Ovary (tissue), 3 donors: Measurements from ENCODE around the gene MICU2.

Experiments
- POLR2A ChIP-seq: fragments of 450-650 bp; IDR thresholded peaks from one replicate; pipeline ENCODE4 v1.6.1; 2017; ENCODE audit warnings: antibody characterized with exemption, mild to moderate bottlenecking, moderate library complexity
- TF ChIP-seq, protein P1 (sequence below), 3 donors: fragments of 450-650 bp in 2 of 3; fragments of 200-600 bp in 1 of 3; IDR thresholded peaks; one replicate each; pipeline versions ENCODE4 v1.5.1 to v1.8.0; 2016 to 2022; ENCODE audit warnings: antibody characterized with exemption in 3 of 3, mild to moderate bottlenecking in 1 of 3
- donor health status: DM: no; HTN: no; CAD: no.

DNA sequence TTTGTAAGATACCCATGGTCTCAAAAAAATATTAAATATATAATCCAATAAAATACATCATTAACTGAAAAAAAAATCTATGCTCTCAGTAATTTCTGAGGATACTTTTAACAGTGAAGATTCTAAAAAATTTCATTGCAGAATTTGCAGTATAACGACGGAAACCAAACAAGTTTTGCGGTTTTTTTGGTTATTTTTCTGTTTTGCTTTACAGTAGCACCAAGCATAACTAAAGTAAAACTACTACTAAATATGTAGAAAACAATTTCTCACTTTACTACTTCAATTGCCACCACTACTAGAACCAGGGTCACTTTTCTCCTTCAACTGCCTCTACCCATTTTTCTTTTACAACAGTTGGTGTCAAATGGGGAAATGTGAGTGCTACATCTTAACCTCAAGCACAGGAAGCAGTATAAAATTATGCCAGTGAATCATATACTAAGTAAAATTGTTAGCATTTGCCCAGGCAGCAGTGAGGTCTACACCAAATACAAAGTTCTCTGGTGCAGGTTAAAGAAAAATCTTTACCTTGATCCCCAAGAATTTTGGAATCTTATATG lies 24.1 kb downstream of the MICU2 start:
- TF ChIP-seq, protein P1, sequence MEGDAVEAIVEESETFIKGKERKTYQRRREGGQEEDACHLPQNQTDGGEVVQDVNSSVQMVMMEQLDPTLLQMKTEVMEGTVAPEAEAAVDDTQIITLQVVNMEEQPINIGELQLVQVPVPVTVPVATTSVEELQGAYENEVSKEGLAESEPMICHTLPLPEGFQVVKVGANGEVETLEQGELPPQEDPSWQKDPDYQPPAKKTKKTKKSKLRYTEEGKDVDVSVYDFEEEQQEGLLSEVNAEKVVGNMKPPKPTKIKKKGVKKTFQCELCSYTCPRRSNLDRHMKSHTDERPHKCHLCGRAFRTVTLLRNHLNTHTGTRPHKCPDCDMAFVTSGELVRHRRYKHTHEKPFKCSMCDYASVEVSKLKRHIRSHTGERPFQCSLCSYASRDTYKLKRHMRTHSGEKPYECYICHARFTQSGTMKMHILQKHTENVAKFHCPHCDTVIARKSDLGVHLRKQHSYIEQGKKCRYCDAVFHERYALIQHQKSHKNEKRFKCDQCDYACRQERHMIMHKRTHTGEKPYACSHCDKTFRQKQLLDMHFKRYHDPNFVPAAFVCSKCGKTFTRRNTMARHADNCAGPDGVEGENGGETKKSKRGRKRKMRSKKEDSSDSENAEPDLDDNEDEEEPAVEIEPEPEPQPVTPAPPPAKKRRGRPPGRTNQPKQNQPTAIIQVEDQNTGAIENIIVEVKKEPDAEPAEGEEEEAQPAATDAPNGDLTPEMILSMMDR (IDR thresholded peaks at IDR 0.05): no peak
- TF ChIP-seq POLR2A: no peak
